ENCODE results near the gene EYS. TPM values are rescaled to one million over a fixed set of nuclear protein-coding genes. Genes with fewer than 3 reads are reported as not detected.

EYS gene
- total RNA-seq, 1 donor from 2014 or later = not detected

- Mint-ChIP-seq H3K4me1 (no peaks in the 10 kb centered on the region), H3K9me3 (peaks cover 3% of the 10 kb centered on the region), H3K27ac (no peak overlapping the region), H3K36me3 (ENCODE audit: low read depth) (no peaks in the 10 kb centered on the region), H3K27me3 (no peaks in the 10 kb centered on the region), H3K4me3 (no peak overlapping the region)
- intact Hi-C loops (cut with micrococcal nuclease) = no loop called here
- DNase-seq = no peak
Measured at GRCh38 chr6:64955435-64955848, 751.6 kb downstream of the EYS start.

- H3K36me3 Mint-ChIP-seq (ENCODE audit: low read depth) = no peaks in the 10 kb centered on the region
- H3K27me3 Mint-ChIP-seq = no peaks in the 10 kb centered on the region
- H3K27ac Mint-ChIP-seq = no peak overlapping the region
- no peak for DNase-seq
- no peaks in the 10 kb centered on the region for H3K4me1 Mint-ChIP-seq
- intact Hi-C loops (cut with micrococcal nuclease) = no loop called here
- H3K4me3 Mint-ChIP-seq = no peak overlapping the region
- no peaks in the 10 kb centered on the region for H3K9me3 Mint-ChIP-seq
Measured at GRCh38 chr6:64949257-64949656, 757.8 kb downstream of the EYS start.

- H3K27me3 Mint-ChIP-seq = no peaks in the 10 kb centered on the region
- peaks cover 5% of the 10 kb centered on the region for H3K9me3 Mint-ChIP-seq
Measured at GRCh38 chr6:64948261-64948660, 758.8 kb downstream of the EYS start.

GRCh38 chr6:64945450-64945849, 761.6 kb downstream of the EYS start:
- intact Hi-C loops (cut with micrococcal nuclease) = no loop called here
- no peak overlapping the region for H3K4me3 Mint-ChIP-seq
- H3K36me3 Mint-ChIP-seq (ENCODE audit: low read depth) = no peaks in the 10 kb centered on the region
- no peak overlapping the region for H3K27ac Mint-ChIP-seq
- no peak for DNase-seq
- H3K4me1 Mint-ChIP-seq = no peaks in the 10 kb centered on the region
- peaks cover 5% of the 10 kb centered on the region for H3K9me3 Mint-ChIP-seq
- H3K27me3 Mint-ChIP-seq = no peaks in the 10 kb centered on the region

More at GRCh38 chr6:64948261-64948660, 758.8 kb downstream of the EYS start:
- intact Hi-C loops (cut with micrococcal nuclease) = no loop called here
- no peak for DNase-seq
- no peak overlapping the region for H3K4me3 Mint-ChIP-seq
- no peak overlapping the region for H3K27ac Mint-ChIP-seq
- H3K4me1 Mint-ChIP-seq = no peaks in the 10 kb centered on the region
- H3K36me3 Mint-ChIP-seq (ENCODE audit: low read depth) = no peaks in the 10 kb centered on the region

DNA sequence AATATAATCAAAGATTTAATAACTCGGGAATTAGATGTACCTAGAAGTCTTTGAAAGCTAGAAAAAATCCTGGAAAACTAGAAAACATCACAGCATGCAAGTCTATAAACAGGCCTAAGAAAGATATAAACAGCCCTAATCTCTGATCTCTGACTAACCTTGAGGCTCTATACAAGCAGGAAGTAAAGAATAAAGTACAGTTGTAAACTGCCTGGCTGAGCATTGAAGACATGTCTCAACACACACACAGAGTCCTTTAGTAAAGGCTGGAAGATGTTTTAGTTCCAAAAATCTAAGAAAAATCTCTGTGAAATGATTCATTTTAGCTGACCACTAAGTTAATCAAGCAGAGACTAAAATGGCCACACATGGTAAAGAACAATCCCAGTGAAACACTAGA, 774.5 kb downstream of the EYS start:
- intact Hi-C loops (cut with micrococcal nuclease) = no loop called here
- Mint-ChIP-seq H3K4me1 (no peaks in the 10 kb centered on the region), H3K27ac (no peak overlapping the region), H3K9me3 (no peaks in the 10 kb centered on the region), H3K4me3 (no peak overlapping the region), H3K27me3 (no peaks in the 10 kb centered on the region), H3K36me3 (ENCODE audit: low read depth) (no peaks in the 10 kb centered on the region)
- DNase-seq = no peak

GRCh38 chr6:64930681-64931080, 776.3 kb downstream of the EYS start:
- no peak overlapping the region for H3K27ac Mint-ChIP-seq
- H3K4me3 Mint-ChIP-seq = no peak overlapping the region
- H3K9me3 Mint-ChIP-seq = no peaks in the 10 kb centered on the region
- no peaks in the 10 kb centered on the region for H3K4me1 Mint-ChIP-seq
- intact Hi-C loops (cut with micrococcal nuclease) = no loop called here
- no peaks in the 10 kb centered on the region for H3K27me3 Mint-ChIP-seq
- no peak for DNase-seq
- H3K36me3 Mint-ChIP-seq (ENCODE audit: low read depth) = no peaks in the 10 kb centered on the region

- Mint-ChIP-seq H3K27ac (no peak overlapping the region), H3K27me3 (no peaks in the 10 kb centered on the region), H3K36me3 (ENCODE audit: low read depth) (no peaks in the 10 kb centered on the region), H3K9me3 (no peaks in the 10 kb centered on the region), H3K4me1 (no peaks in the 10 kb centered on the region), H3K4me3 (no peak overlapping the region)
- no peak for DNase-seq
- intact Hi-C loops (cut with micrococcal nuclease) = no loop called here
Measured at GRCh38 chr6:64926051-64926450, 781.0 kb downstream of the EYS start.

- DNase-seq = no peak
- no peaks in the 10 kb centered on the region for H3K4me1 Mint-ChIP-seq
- no peak overlapping the region for H3K27ac Mint-ChIP-seq
- no peaks in the 10 kb centered on the region for H3K36me3 Mint-ChIP-seq (ENCODE audit: low read depth)
- no peak overlapping the region for H3K4me3 Mint-ChIP-seq
- intact Hi-C loops (cut with micrococcal nuclease) = no loop called here
- no peaks in the 10 kb centered on the region for H3K9me3 Mint-ChIP-seq
- H3K27me3 Mint-ChIP-seq = no peaks in the 10 kb centered on the region
Measured at GRCh38 chr6:64920257-64920656, 786.8 kb downstream of the EYS start.

DNA sequence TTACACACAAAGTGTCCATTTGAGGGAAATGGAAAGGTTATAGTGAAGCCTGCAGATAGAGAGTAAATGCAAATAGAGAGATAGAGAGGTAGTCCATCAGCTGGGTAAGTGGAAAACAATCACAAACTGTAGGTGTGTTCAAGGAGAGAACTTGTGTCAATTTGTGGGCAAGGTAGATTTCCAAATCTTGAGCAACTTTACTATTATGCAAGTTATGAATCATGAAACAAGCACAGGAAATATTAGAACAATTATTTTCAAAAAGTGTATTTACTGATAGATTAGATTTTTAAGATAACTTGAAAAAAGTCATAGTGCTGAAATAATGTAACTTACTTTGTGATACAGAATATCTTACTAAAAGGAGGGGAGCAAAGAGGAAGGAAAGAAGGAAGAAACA, 792.9 kb downstream of the EYS start:
- H3K4me3 Mint-ChIP-seq = no peak overlapping the region
- DNase-seq = no peak
- no peaks in the 10 kb centered on the region for H3K27me3 Mint-ChIP-seq
- H3K9me3 Mint-ChIP-seq = no peaks in the 10 kb centered on the region
- no peaks in the 10 kb centered on the region for H3K4me1 Mint-ChIP-seq
- intact Hi-C loops (cut with micrococcal nuclease) = no loop called here
- H3K36me3 Mint-ChIP-seq (ENCODE audit: low read depth) = no peaks in the 10 kb centered on the region
- H3K27ac Mint-ChIP-seq = no peak overlapping the region

DNA sequence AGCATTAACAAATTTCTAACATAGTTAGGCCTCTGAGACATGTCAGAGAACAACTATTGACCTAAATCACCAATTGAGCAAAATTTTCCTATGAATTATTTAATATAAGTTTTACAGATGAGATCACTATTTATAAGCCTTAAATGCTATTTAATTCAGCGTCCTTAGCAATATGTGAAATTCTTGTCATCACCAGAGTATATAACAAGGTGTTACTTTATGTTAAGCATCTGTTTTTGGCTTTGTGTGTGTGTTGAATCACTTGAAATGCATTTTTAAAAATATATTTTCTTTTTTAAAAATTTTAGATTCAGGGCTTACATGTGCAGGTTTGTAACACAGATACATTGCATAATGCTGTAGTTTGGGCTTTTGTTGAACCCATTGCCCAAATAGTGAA, 794.1 kb downstream of the EYS start:
- Mint-ChIP-seq H3K27ac (no peak overlapping the region), H3K9me3 (no peaks in the 10 kb centered on the region), H3K4me1 (no peaks in the 10 kb centered on the region), H3K27me3 (no peaks in the 10 kb centered on the region), H3K36me3 (ENCODE audit: low read depth) (no peaks in the 10 kb centered on the region), H3K4me3 (no peak overlapping the region)
- intact Hi-C loops (cut with micrococcal nuclease) = no loop called here
- no peak for DNase-seq

DNA sequence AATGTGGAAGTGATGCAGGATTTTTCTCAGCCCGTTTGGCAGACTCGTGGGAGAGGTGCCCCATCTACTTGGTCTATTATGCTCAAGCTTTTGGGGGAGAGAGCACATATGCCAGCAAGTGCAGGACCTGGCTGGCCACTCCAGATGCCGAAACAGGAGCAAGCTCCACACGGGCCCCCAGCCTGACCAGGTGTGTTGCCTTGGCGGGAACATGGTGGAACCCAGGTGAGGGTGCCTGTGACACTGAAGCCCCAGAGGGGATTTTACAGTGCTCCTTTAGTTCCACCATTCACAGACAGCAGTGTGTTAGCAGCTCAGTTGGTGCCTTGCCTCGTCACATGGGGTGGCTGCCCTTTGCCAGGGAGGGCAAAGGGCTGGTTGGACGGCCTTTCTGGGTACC, 798.9 kb downstream of the EYS start:
- H3K27ac Mint-ChIP-seq = no peak overlapping the region
- H3K4me1 Mint-ChIP-seq = no peaks in the 10 kb centered on the region
- no peaks in the 10 kb centered on the region for H3K9me3 Mint-ChIP-seq
- intact Hi-C loops (cut with micrococcal nuclease) = no loop called here
- H3K4me3 Mint-ChIP-seq = no peak overlapping the region
- no peaks in the 10 kb centered on the region for H3K36me3 Mint-ChIP-seq (ENCODE audit: low read depth)
- DNase-seq = no peak
- H3K27me3 Mint-ChIP-seq = no peaks in the 10 kb centered on the region

GRCh38 chr6:64904616-64905015, 802.4 kb downstream of the EYS start:
- DNase-seq = no peak
- no peaks in the 10 kb centered on the region for H3K27me3 Mint-ChIP-seq
- no peak overlapping the region for H3K27ac Mint-ChIP-seq
- intact Hi-C loops (cut with micrococcal nuclease) = no loop called here
- no peak overlapping the region for H3K4me3 Mint-ChIP-seq
- H3K4me1 Mint-ChIP-seq = no peaks in the 10 kb centered on the region
- H3K36me3 Mint-ChIP-seq (ENCODE audit: low read depth) = no peaks in the 10 kb centered on the region
- H3K9me3 Mint-ChIP-seq = no peaks in the 10 kb centered on the region

DNA sequence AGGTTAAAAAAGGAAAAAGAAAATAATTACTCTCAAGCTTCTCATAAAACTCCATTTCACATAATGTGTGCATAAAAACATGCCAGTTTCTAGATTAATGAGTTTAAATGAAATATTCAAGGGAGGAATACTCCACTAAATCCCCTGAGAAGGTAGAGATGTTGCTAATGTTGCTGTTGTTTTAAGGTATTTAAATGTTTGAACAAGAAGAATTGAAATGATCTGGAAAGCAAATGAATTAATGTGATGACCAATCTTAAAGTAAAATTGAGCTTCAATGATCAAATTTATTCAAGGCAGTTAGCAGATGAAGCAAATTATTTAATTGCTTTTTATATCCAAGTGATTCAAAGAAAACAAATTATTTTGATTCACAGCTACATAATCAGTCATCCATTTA, 804.4 kb downstream of the EYS start:
- H3K27me3 Mint-ChIP-seq = no peaks in the 10 kb centered on the region
- DNase-seq = no peak
- H3K9me3 Mint-ChIP-seq = peaks cover 7% of the 10 kb centered on the region
- intact Hi-C loops (cut with micrococcal nuclease) = no loop called here
- H3K27ac Mint-ChIP-seq = no peak overlapping the region
- H3K36me3 Mint-ChIP-seq (ENCODE audit: low read depth) = no peaks in the 10 kb centered on the region
- H3K4me3 Mint-ChIP-seq = no peak overlapping the region
- no peaks in the 10 kb centered on the region for H3K4me1 Mint-ChIP-seq

DNA sequence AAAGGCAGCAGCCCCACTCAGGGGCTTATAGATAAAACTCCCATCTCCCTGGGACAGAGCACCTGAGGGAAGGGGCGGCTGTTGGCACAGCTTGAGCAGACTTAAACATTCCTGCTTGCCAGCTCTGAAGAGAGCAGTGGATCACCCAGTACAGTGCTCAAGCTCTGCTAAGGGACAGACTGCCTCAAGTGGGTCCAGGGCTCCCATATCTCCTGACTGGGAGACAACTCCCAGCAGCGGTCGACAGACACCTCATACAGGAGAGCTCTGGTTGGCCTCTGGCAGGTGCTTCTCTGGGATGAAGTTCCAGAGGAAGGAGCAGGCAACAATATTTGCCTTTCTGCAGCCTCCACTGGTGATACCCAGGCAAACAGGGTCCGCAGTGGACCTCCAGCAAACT, 810.1 kb downstream of the EYS start:
- Mint-ChIP-seq H3K9me3 (peaks cover 12% of the 10 kb centered on the region), H3K27me3 (no peaks in the 10 kb centered on the region), H3K4me3 (no peak overlapping the region), H3K4me1 (no peaks in the 10 kb centered on the region), H3K36me3 (ENCODE audit: low read depth) (no peaks in the 10 kb centered on the region), H3K27ac (no peak overlapping the region)
- DNase-seq = no peak
- intact Hi-C loops (cut with micrococcal nuclease) = no loop called here

DNA sequence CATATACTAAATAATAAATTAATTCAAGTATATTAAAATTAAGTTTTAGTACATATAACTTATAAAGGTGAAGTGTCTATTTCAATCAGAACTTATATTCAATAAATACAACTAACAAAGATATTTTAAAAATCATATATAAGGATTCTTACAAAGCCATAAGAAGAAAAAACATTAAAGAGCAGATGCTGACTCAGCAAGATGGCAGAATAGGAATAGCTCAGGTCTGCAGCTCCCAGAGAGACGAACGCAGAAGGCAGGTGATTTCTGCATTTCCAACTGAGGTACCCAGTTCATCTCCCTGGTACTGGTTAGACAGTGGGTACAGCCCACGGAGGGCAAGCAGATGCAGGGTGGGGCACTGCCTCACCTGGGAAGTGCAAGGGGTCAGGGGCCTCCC, 811.1 kb downstream of the EYS start:
- Mint-ChIP-seq H3K27ac (no peak overlapping the region), H3K36me3 (ENCODE audit: low read depth) (no peaks in the 10 kb centered on the region), H3K4me1 (no peaks in the 10 kb centered on the region), H3K4me3 (no peak overlapping the region), H3K9me3 (peaks cover 12% of the 10 kb centered on the region), H3K27me3 (no peaks in the 10 kb centered on the region)
- DNase-seq = no peak
- intact Hi-C loops (cut with micrococcal nuclease) = no loop called here
